Measurements from ENCODE around the gene CAPN14. TPM values are rescaled to one million over a fixed set of nuclear protein-coding genes. Genes with fewer than 3 reads are reported as not detected.

Gene CAPN14
- total RNA-seq, 3 donors from 2014 or later: 0.16 to 0.44 (median 0.33) TPM

DNA sequence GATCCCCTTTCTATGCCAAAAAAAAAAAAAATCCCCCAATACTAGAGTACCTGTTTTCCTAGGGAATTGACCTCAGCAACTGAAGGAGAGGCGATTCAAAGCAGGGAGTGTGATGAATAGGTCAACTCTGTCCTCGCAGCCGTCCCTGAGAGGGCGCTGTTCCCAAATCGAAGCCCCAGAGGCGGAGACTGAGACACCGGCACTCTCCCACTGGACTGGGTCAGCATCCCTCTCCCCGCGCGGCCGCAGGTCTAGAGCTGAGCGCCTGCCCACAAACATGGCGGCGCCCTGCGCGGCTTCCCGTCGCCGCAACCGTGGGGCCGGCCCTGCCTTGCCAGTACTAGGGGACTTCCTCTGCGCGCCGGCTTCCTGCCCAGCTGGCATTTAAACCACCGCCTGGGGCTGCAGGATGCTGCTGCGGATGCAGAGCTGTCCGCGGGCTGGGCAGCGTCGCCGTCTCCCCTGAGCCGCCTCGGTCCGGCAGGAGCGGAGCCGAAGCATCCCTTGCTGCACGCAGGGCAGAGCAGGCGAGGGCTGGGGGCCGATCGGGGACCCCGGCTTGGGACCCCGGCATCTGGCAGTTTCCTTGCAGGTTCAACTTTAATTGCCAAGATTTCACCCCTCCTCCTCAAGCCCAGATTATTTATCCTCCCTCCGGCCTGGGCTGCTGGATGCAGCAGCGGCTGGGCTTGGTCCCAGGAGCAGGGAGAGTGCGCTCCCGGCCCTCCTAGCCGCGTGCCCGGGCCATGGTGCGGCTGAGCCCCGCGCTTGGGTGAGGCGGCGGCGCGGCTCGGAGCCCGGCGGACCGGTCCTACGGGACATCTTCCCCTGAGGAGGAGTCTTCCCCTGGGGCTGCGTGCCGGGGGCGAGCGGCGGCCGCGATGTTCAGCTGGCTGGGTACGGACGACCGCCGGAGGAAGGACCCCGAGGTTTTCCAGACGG lies 16.7 kb upstream of the CAPN14 start, which contains the start of gene EHD3:
Gene EHD3, plus strand, starts transcription at position 412 of the 942 bp plus-strand sequence. Its CDS starts 470 bp downstream, at position 882.
- Histone ChIP-seq H3K9me3 (no peaks in the 10 kb centered on the region), H3K36me3 (no peaks in the 10 kb centered on the region), H3K4me1 (peaks cover 0 to 5% of the 10 kb centered on the region in 2 donors), H3K4me3 (peak within 1 kb of the TSS; percentile 47 to 77 (median 63)), H3K27ac (peak within 1 kb of the TSS; percentile 54 to 60), H3K27me3 (no peaks in the 10 kb centered on the region)
- intact Hi-C loops (cut with DNase I; ENCODE audit: low total_unique reads): no loop called here
- DNase-seq (ENCODE audit: low spot score in 2 of 2): peak; percentile 74 to 84
- TF ChIP-seq POLR2AphosphoS5 (IDR thresholded peaks at IDR 0.05) (peak; percentile 22 to 32 (median 30)), CTCF (IDR thresholded peaks at IDR 0.05) (peak in 2 of 3 donors; percentile 36 to 55), POLR2A (IDR thresholded peaks at IDR 0.05) (no peak)

- intact Hi-C loops (cut with DNase I; ENCODE audit: low total_unique reads): no loop called here
Observed at GRCh38 chr2:31233231-31233630, 15.9 kb upstream of the CAPN14 start.

DNA sequence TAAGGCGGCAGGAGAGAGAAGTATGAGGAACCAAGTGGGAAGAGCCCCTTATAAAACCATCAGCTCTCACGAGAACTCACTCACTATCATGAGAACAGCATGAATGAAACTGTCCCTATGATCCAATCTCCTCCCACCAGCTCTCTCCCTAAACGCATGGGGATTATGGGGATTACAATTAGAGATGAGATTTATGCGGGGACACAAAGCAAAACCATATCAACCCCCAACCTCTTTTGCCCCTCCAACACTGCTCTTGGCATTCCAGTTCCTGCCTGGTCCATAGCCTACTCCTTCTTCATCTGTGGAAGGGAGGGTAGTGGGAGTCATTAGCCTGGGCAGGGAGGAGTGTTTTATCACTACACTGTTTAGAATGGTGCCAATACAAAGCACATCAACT lies 15.3 kb upstream of the CAPN14 start:
- intact Hi-C loops (cut with DNase I; ENCODE audit: low total_unique reads): no loop called here
- no peak for DNase-seq (ENCODE audit: low spot score in 2 of 2)
- no peak for TF ChIP-seq POLR2A (IDR thresholded peaks at IDR 0.05)

More at GRCh38 chr2:31233231-31233630, 15.9 kb upstream of the CAPN14 start:
- TF ChIP-seq POLR2AphosphoS5 (IDR thresholded peaks at IDR 0.05) (no peak), CTCF (IDR thresholded peaks at IDR 0.05) (no peak), POLR2A (IDR thresholded peaks at IDR 0.05) (no peak)
- Histone ChIP-seq H3K9me3 (no peaks in the 10 kb centered on the region), H3K36me3 (no peaks in the 10 kb centered on the region), H3K27me3 (no peaks in the 10 kb centered on the region), H3K27ac (no peak overlapping the region), H3K4me1 (peaks cover 0 to 5% of the 10 kb centered on the region in 2 donors), H3K4me3 (peak overlapping the region in 1 of 3 donors; percentile 77)
- DNase-seq (ENCODE audit: low spot score in 2 of 2): no peak

GRCh38 chr2:31231571-31232302 lies 14.4 kb upstream of the CAPN14 start:
- no peak for TF ChIP-seq POLR2AphosphoS5 (IDR thresholded peaks at IDR 0.05)
- TF ChIP-seq POLR2A (IDR thresholded peaks at IDR 0.05): no peak
- no peak for TF ChIP-seq CTCF (IDR thresholded peaks at IDR 0.05)
- intact Hi-C loops (cut with DNase I; ENCODE audit: low total_unique reads): no loop called here
- Histone ChIP-seq H3K36me3 (no peaks in the 10 kb centered on the region), H3K27ac (no peak overlapping the region), H3K27me3 (no peaks in the 10 kb centered on the region), H3K9me3 (no peaks in the 10 kb centered on the region), H3K4me3 (no peak overlapping the region), H3K4me1 (peaks cover 0 to 5% of the 10 kb centered on the region in 2 donors)
- DNase-seq (ENCODE audit: low spot score in 2 of 2): no peak

More for the DNA sequence above, 15.3 kb upstream of the CAPN14 start:
- H3K27ac ChIP-seq: no peak overlapping the region
- H3K9me3 ChIP-seq: no peaks in the 10 kb centered on the region
- H3K27me3 ChIP-seq: no peaks in the 10 kb centered on the region
- H3K36me3 ChIP-seq: no peaks in the 10 kb centered on the region
- no peak overlapping the region for H3K4me3 ChIP-seq
- H3K4me1 ChIP-seq: peaks cover 0 to 5% of the 10 kb centered on the region in 2 donors

- Histone ChIP-seq H3K36me3 (no peaks in the 10 kb centered on the region), H3K4me1 (peaks cover 0 to 5% of the 10 kb centered on the region in 2 donors), H3K4me3 (no peak overlapping the region), H3K27me3 (no peaks in the 10 kb centered on the region), H3K9me3 (no peaks in the 10 kb centered on the region), H3K27ac (no peak overlapping the region)
- DNase-seq (ENCODE audit: low spot score in 2 of 2): no peak
- TF ChIP-seq POLR2A (IDR thresholded peaks at IDR 0.05) (no peak), POLR2AphosphoS5 (IDR thresholded peaks at IDR 0.05) (no peak), CTCF (IDR thresholded peaks at IDR 0.05) (no peak)
- intact Hi-C loops (cut with DNase I; ENCODE audit: low total_unique reads): no loop called here
Observed at GRCh38 chr2:31230751-31231150, 13.4 kb upstream of the CAPN14 start.
